Measurements from ENCODE around the gene KCNJ9.

GRCh38 chr1:160095382-160096105 lies 14.2 kb downstream of the KCNJ9 start:
- no peak for TF ChIP-seq EZH2 (IDR thresholded peaks at IDR 0.05; ENCODE audit: borderline replicate concordance, low read depth, low read length, severe bottlenecking)
- no peak for TF ChIP-seq CTCF (IDR thresholded peaks at IDR 0.05; ENCODE audit: extremely low read depth in 1 of 2, insufficient read depth in 1 of 2, low read depth in 1 of 2, low read length in 2 of 2)
- no peak for TF ChIP-seq POLR2A (IDR thresholded peaks at IDR 0.05; ENCODE audit: low read depth, low read length)
- no peak for TF ChIP-seq POLR2AphosphoS5 (IDR thresholded peaks at IDR 0.05; ENCODE audit: insufficient read depth, low read depth, low read length)
- no peak for TF ChIP-seq MAX (IDR thresholded peaks at IDR 0.05; ENCODE audit: insufficient read depth, insufficient read length)
- TF ChIP-seq FOS (IDR thresholded peaks at IDR 0.05; ENCODE audit: borderline replicate concordance, insufficient read depth, low read length): no peak
- TF ChIP-seq JUN (IDR thresholded peaks at IDR 0.05; ENCODE audit: borderline replicate concordance, insufficient read depth, insufficient read length, low read depth): no peak
- no peak for TF ChIP-seq MYC (IDR thresholded peaks at IDR 0.05; ENCODE audit: low read depth, low read length)
